ENCODE measurements around the gene PLCH1. TPM values are rescaled to one million over a fixed set of nuclear protein-coding genes. Genes with fewer than 3 reads are reported as not detected.

Gene PLCH1
- total RNA-seq, 1 experiment from 2014 or later = 13.4 TPM

DNA sequence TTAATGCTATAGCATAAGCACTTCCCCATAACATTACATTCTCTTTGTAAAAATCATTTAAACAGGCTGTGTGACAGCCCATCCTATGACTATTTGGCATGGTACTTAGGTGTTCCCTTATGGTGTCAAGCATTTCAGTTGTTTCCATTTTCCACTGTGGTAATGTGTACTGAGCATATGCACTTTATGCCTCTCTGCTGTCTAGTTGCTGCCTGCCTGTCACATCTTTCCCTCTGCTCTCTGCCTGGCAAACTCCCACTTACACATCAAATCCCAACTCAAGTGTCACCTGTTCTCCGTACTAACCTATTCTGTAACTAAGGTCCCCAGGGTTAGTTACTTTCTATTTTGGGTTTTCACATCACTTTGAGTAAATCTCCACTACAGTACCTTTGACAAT lies 367.0 kb downstream of the PLCH1 start:
- H3K36me3 Mint-ChIP-seq (ENCODE audit: insufficient read depth, unreplicated experiment) = no peaks in the 10 kb centered on the region
- no peak overlapping the region for H3K27ac Mint-ChIP-seq (ENCODE audit: unreplicated experiment)
- intact Hi-C loops (cut with micrococcal nuclease; ENCODE audit: unreplicated experiment) = no loop called here
- no peaks in the 10 kb centered on the region for H3K27me3 Mint-ChIP-seq (ENCODE audit: unreplicated experiment)
- CTCF ChIA-PET = no interaction called here
- H3K4me1 Mint-ChIP-seq (ENCODE audit: low read depth, unreplicated experiment) = no peaks in the 10 kb centered on the region
- BruUV-seq (replicated peaks) = no TSS peak
- no peak for DNase-seq
- no peaks in the 10 kb centered on the region for H3K9me3 Mint-ChIP-seq (ENCODE audit: low read depth, unreplicated experiment)
- no peak overlapping the region for H3K4me3 Mint-ChIP-seq (ENCODE audit: low read depth, unreplicated experiment)
- TF ChIP-seq, protein P1, sequence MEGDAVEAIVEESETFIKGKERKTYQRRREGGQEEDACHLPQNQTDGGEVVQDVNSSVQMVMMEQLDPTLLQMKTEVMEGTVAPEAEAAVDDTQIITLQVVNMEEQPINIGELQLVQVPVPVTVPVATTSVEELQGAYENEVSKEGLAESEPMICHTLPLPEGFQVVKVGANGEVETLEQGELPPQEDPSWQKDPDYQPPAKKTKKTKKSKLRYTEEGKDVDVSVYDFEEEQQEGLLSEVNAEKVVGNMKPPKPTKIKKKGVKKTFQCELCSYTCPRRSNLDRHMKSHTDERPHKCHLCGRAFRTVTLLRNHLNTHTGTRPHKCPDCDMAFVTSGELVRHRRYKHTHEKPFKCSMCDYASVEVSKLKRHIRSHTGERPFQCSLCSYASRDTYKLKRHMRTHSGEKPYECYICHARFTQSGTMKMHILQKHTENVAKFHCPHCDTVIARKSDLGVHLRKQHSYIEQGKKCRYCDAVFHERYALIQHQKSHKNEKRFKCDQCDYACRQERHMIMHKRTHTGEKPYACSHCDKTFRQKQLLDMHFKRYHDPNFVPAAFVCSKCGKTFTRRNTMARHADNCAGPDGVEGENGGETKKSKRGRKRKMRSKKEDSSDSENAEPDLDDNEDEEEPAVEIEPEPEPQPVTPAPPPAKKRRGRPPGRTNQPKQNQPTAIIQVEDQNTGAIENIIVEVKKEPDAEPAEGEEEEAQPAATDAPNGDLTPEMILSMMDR (IDR thresholded peaks at IDR 0.05; ENCODE audit: unreplicated experiment) = no peak

DNA sequence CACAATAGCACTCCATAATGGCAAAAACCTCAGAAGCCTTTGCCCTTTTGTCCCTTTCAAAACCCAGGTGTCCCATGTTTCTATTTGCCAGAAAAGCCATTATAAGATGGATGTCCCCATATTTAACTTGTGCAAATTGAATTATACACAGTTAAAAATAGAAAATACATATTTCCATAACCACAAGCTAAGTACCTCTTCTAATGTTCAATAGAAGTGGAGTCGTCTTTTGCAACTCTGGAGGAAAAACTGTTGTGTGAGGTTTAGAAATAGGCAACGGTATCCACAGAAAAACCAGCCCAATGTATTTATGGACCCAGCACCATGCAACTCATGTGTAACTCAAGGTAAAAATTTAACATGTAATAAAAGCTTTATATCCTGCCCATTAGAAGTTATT lies 367.8 kb downstream of the PLCH1 start:
- intact Hi-C loops (cut with micrococcal nuclease; ENCODE audit: unreplicated experiment) = no loop called here
- DNase-seq = no peak
- Mint-ChIP-seq H3K36me3 (ENCODE audit: insufficient read depth, unreplicated experiment) (no peaks in the 10 kb centered on the region), H3K27me3 (ENCODE audit: unreplicated experiment) (no peaks in the 10 kb centered on the region), H3K4me1 (ENCODE audit: low read depth, unreplicated experiment) (no peaks in the 10 kb centered on the region), H3K4me3 (ENCODE audit: low read depth, unreplicated experiment) (no peak overlapping the region), H3K27ac (ENCODE audit: unreplicated experiment) (no peak overlapping the region), H3K9me3 (ENCODE audit: low read depth, unreplicated experiment) (no peaks in the 10 kb centered on the region)
- CTCF ChIA-PET = interaction anchor here (0.7 kb wide), 1 partner anchor 511 kb away, joined by 3 read pairs; no protein-coding TSS in a partner anchor
- no TSS peak for BruUV-seq (replicated peaks)
- TF ChIP-seq, protein P1 (IDR thresholded peaks at IDR 0.05; ENCODE audit: unreplicated experiment) = no peak

DNA sequence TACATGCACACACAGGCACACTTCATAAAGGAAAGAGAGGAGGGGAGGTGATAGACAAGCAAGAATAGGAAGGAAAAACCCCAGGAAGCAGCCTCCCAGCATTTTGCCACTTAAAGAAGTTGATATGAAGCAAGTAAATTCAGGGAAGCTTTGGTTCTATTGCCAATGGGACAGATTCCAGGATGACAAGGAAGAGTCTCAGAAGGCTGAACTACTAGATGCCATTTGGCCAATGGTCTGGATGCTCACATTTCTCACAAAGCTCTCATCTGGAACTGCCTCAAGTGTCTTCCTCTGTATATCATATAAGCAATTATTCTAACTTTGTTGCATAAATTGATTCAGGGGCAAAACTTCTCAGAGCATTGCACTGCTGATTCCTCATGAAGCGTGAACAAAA lies 372.6 kb downstream of the PLCH1 start:
- CTCF ChIA-PET = interaction anchor here (0.5 to 1.0 kb wide), 3 partner anchors 9 to 415 kb away, joined by 3 to 5 read pairs (median 4); no protein-coding TSS in a partner anchor
- Mint-ChIP-seq H3K4me1 (ENCODE audit: low read depth, unreplicated experiment) (no peaks in the 10 kb centered on the region), H3K36me3 (ENCODE audit: insufficient read depth, unreplicated experiment) (no peaks in the 10 kb centered on the region), H3K27me3 (ENCODE audit: unreplicated experiment) (no peaks in the 10 kb centered on the region), H3K4me3 (ENCODE audit: low read depth, unreplicated experiment) (no peak overlapping the region), H3K9me3 (ENCODE audit: low read depth, unreplicated experiment) (no peaks in the 10 kb centered on the region), H3K27ac (ENCODE audit: unreplicated experiment) (no peak overlapping the region)
- no TSS peak for BruUV-seq (replicated peaks)
- DNase-seq = no peak
- intact Hi-C loops (cut with micrococcal nuclease; ENCODE audit: unreplicated experiment) = no loop called here
- TF ChIP-seq, protein P1 (IDR thresholded peaks at IDR 0.05; ENCODE audit: unreplicated experiment) = no peak

DNA sequence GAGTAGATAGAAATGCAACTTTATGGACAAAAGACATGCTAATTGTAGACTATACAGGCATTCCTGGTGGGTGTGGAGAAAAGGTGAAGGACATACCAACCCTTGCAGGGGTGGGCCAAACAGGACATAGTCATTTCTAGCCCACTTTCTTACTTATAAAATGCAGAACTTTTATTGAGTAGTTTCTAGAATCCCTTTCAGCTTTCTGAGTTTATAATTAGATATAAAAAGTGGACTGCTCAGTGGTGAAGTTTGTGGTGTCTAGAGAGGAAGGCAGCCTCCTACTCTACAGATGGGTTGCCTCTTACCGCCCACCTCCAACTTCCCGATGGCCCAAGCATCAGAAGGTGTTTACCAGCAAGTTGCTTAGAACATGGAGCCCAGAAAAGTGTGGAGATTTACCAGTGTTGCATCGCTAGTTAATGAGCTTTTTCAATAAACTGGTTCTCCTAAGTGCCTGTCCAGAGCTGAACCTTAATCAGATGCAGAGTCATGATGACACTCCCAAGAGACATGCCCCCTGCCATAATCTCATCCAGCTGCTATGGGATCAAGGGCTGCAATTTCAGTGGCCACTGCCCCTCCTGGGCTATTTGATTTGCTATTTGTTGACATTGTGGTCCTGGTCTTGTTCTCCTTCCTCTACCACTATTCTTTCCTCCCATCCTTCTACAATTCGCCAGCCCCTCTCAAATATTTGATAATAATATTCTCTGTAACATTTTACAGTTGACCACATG lies 373.9 kb downstream of the PLCH1 start:
- Mint-ChIP-seq H3K4me3 (ENCODE audit: low read depth, unreplicated experiment) (no peak overlapping the region), H3K36me3 (ENCODE audit: insufficient read depth, unreplicated experiment) (no peaks in the 10 kb centered on the region), H3K27me3 (ENCODE audit: unreplicated experiment) (no peaks in the 10 kb centered on the region), H3K27ac (ENCODE audit: unreplicated experiment) (no peak overlapping the region), H3K4me1 (ENCODE audit: low read depth, unreplicated experiment) (no peaks in the 10 kb centered on the region), H3K9me3 (ENCODE audit: low read depth, unreplicated experiment) (no peaks in the 10 kb centered on the region)
- BruUV-seq (replicated peaks) = no TSS peak
- CTCF ChIA-PET = interaction anchor here (0.6 kb wide), 1 partner anchor 70 kb away, joined by 3 read pairs; no protein-coding TSS in a partner anchor
- no peak for DNase-seq
- intact Hi-C loops (cut with micrococcal nuclease; ENCODE audit: unreplicated experiment) = no loop called here
- TF ChIP-seq, protein P1 (IDR thresholded peaks at IDR 0.05; ENCODE audit: unreplicated experiment) = no peak

Measured in Calu3 (cell line).